ENCODE results near the gene ANKS1B.

- TF ChIP-seq CTCF (IDR thresholded peaks at IDR 0.05) (no peak), POLR2A (IDR thresholded peaks at IDR 0.05) (no peak)
Observed at GRCh38 chr12:99265648-99266047, 719.1 kb downstream of the ANKS1B start.
